HG02938 (cell line): ENCODE data around the gene TMC2.
A peak's percentile ranks its signal among the peaks of the same experiment; 100 is the strongest.
"Not testable (repeated sequence)": the region's sequence is repeated elsewhere in the genome, so short reads cannot be mapped to it uniquely, and the experiment has no call there.

Source experiments
- ATAC-seq: cut with Tn5 transposase; IDR thresholded peaks from one replicate; pipeline ENCODE4 v1.9.1; 2021; ENCODE audit warnings: mild to moderate bottlenecking, moderate library complexity; ENCODE audit not compliant: unreplicated experiment

TMC2 gene

GRCh38 chr20:2523919-2524708, 12.3 kb upstream of the TMC2 start:
- ATAC-seq: peak; percentile 70

GRCh38 chr20:2524709-2525506, 11.5 kb upstream of the TMC2 start:
- peak; percentile 35 for ATAC-seq

GRCh38 chr20:2526218-2526583, 10.2 kb upstream of the TMC2 start:
- not testable (repeated sequence) for ATAC-seq

- no peak for ATAC-seq
Observed at GRCh38 chr20:2527762-2528161, 8.6 kb upstream of the TMC2 start.

GRCh38 chr20:2528671-2529271, 7.6 kb upstream of the TMC2 start:
- ATAC-seq: no peak

GRCh38 chr20:2533118-2533517, 3.3 kb upstream of the TMC2 start:
- no peak for ATAC-seq

GRCh38 chr20:2535711-2536559, 438 bp upstream of the TMC2 start:
- no peak for ATAC-seq

GRCh38 chr20:2537101-2537500, 728 bp downstream of the TMC2 start:
- no peak for ATAC-seq

- ATAC-seq: no peak
Observed at GRCh38 chr20:2538356-2538755, 2.0 kb downstream of the TMC2 start.

- no peak for ATAC-seq
Observed at GRCh38 chr20:2538931-2539720, 2.8 kb downstream of the TMC2 start.

GRCh38 chr20:2541940-2542339, 5.6 kb downstream of the TMC2 start:
- ATAC-seq: no peak

- no peak for ATAC-seq
Observed at GRCh38 chr20:2542361-2542760, 6.0 kb downstream of the TMC2 start.

GRCh38 chr20:2544211-2544610, 7.8 kb downstream of the TMC2 start:
- ATAC-seq: no peak

- ATAC-seq: no peak
Observed at GRCh38 chr20:2545594-2545993, 9.2 kb downstream of the TMC2 start.

- no peak for ATAC-seq
Observed at GRCh38 chr20:2557873-2558580, 21.7 kb downstream of the TMC2 start.

GRCh38 chr20:2558581-2559278, 22.4 kb downstream of the TMC2 start:
- no peak for ATAC-seq

GRCh38 chr20:2559279-2559626, 22.9 kb downstream of the TMC2 start:
- no peak for ATAC-seq

GRCh38 chr20:2559651-2560050, 23.3 kb downstream of the TMC2 start:
- no peak for ATAC-seq

- no peak for ATAC-seq
Observed at GRCh38 chr20:2563116-2563515, 26.7 kb downstream of the TMC2 start.
